HepG2 (cell line): ENCODE data around the gene PPP2R5D. TPM values are rescaled to one million over a fixed set of nuclear protein-coding genes. Genes with fewer than 3 reads are reported as not detected.

Experiments used
- ATAC-seq: fragments of 200-7000 bp; cut with Tn5 transposase; 3 replicates; pipeline ENCODE4 v1.9.1; 2020; ENCODE audit warnings: mild to moderate bottlenecking, moderate library complexity
- BruUV-seq: library from RNA; stranded (reverse); fragments of 400-500 nt; replicated peaks from 2 replicates; lab custom pipeline; 2021; lab: Mats Ljungman, UMichigan
- CTCF ChIA-PET: fragments of 300-600 bp; formaldehyde crosslinking; extraction: SDS; loops from one replicate; lab custom pipeline; 2021; ENCODE audit warnings: low total read pairs, inconsistent platforms, low intra/inter-chr PET ratio; lab: Yijun Ruan, JAX
- POLR2A ChIA-PET: fragments of 350-600 bp; sonication (Branson Sonifier 250); formaldehyde crosslinking; loops from one replicate; lab custom pipeline; 2020; ENCODE audit warnings: antibody characterized with exemption, inconsistent platforms; lab: Yijun Ruan, JAX
- DNase-seq: peaks from one replicate; pipeline ENCODE4 v3.0.0-alpha.2; 2015; ENCODE audit warnings: low spot score
- FAIRE-seq: peaks from 3 replicates; lab custom pipeline; 2011; peaks lifted over from hg19 to GRCh38; lab: Jason Lieb, UNC
- H2AFZ ChIP-seq: one replicate; pipeline ENCODE4 v1.6.1; 2011; ENCODE audit warnings: low read length, inconsistent platforms
- H3K27ac ChIP-seq: fragments of 300-600 bp; 3 replicates; pipeline ENCODE4 v1.8.0; 2011; ENCODE audit warnings: mixed run types, mild to moderate bottlenecking, mixed read lengths, low read length, inconsistent platforms; ENCODE audit not compliant: insufficient read depth; ENCODE audit errors: extremely low read length
- H3K27me3 ChIP-seq, 2 experiments: fragments of 200-600 bp in 1 of 2; 2 replicates in 1 of 2; 3 replicates in 1 of 2; pipeline versions ENCODE4 v1.6.0 to v1.8.0; 2011; ENCODE audit warnings: low read length in 2 of 2, mild to moderate bottlenecking in 2 of 2, moderate library complexity in 2 of 2, inconsistent platforms in 1 of 2; ENCODE audit not compliant: insufficient read depth in 2 of 2, control insufficient read depth in 1 of 2
- H3K36me3 ChIP-seq, 2 experiments: fragments of 200-600 bp in 1 of 2; replicated peaks in 1 of 2; 2 replicates in 1 of 2; 3 replicates in 1 of 2; pipeline versions ENCODE4 v1.5.1 to v1.8.0; 2011; ENCODE audit warnings: low read length in 2 of 2, inconsistent platforms in 1 of 2; ENCODE audit not compliant: insufficient read depth in 2 of 2, control insufficient read depth in 1 of 2
- H3K4me1 ChIP-seq: 2 replicates; pipeline ENCODE4 v1.5.1; 2012; ENCODE audit warnings: low read length, inconsistent platforms; ENCODE audit not compliant: insufficient read depth
- H3K4me2 ChIP-seq: 2 replicates; pipeline ENCODE4 v1.6.0; 2011; ENCODE audit warnings: low read depth, low read length, inconsistent platforms
- H3K4me3 ChIP-seq, 3 experiments: fragments of 200-600 bp in 1 of 3; sonication (generic), shearing (Covaris generic) in 1 of 3; replicated peaks in 1 of 3; 2 replicates each; pipeline ENCODE4 v1.5.1; 2011 to 2016; ENCODE audit warnings: low read length in 3 of 3, inconsistent platforms in 2 of 3, low read depth in 2 of 3, mild to moderate bottlenecking in 2 of 3, control low read depth in 1 of 3, mixed read lengths in 1 of 3; ENCODE audit not compliant: insufficient read depth in 1 of 3
- H3K79me2 ChIP-seq: one replicate; pipeline ENCODE4 v1.6.1; 2011; ENCODE audit warnings: low read length, inconsistent platforms; ENCODE audit not compliant: insufficient read depth
- H3K9ac ChIP-seq: 2 replicates; pipeline ENCODE4 v1.6.0; 2011; ENCODE audit warnings: mild to moderate bottlenecking, low read depth, low read length, inconsistent platforms; ENCODE audit not compliant: insufficient read depth
- H3K9me3 ChIP-seq: 2 replicates; pipeline ENCODE4 v1.5.1; 2012; ENCODE audit warnings: mild to moderate bottlenecking, low read length
- H4K20me1 ChIP-seq: 2 replicates; pipeline ENCODE4 v1.6.0; 2011; ENCODE audit warnings: inconsistent platforms, mild to moderate bottlenecking, low read length, moderate library complexity; ENCODE audit not compliant: insufficient read depth
- ELK4 ChIP-seq: sonication (generic); formaldehyde crosslinking; IDR thresholded peaks from 2 replicates; pipeline ENCODE4 v1.9.0; 2021; ENCODE audit warnings: missing genetic modification reagents, borderline replicate concordance
- GATAD1 ChIP-seq: IDR thresholded peaks from 2 replicates; pipeline ENCODE4 v1.6.1; 2016; ENCODE audit warnings: missing genetic modification reagents, missing compliant biosample characterization
- GLMP ChIP-seq: sonication (generic); formaldehyde crosslinking; IDR thresholded peaks from 2 replicates; pipeline ENCODE4 v1.9.0; 2021; ENCODE audit warnings: missing genetic modification reagents, mild to moderate bottlenecking, borderline replicate concordance
- SMAD1 ChIP-seq: sonication (generic); formaldehyde crosslinking; IDR thresholded peaks from 2 replicates; pipeline ENCODE4 v1.4.0; 2020; ENCODE audit warnings: missing genetic modification reagents, low read depth, mild to moderate bottlenecking, borderline replicate concordance
- SMAD3 ChIP-seq: sonication (generic); formaldehyde crosslinking; IDR thresholded peaks from 2 replicates; pipeline ENCODE4 v1.4.0; 2020; ENCODE audit warnings: missing genetic modification reagents
- SRF ChIP-seq: IDR thresholded peaks from 2 replicates; pipeline ENCODE4 v1.6.1; 2011; ENCODE audit warnings: mild to moderate bottlenecking, low read depth, low read length, moderate library complexity
- TOE1 ChIP-seq: sonication (generic); formaldehyde crosslinking; IDR thresholded peaks from 2 replicates; pipeline ENCODE4 v1.4.0; 2020; ENCODE audit warnings: mild to moderate bottlenecking, missing genetic modification reagents
- TSC22D2 ChIP-seq: sonication (generic); formaldehyde crosslinking; IDR thresholded peaks from 2 replicates; pipeline ENCODE4 v1.5.1; 2020; ENCODE audit warnings: missing genetic modification reagents, mild to moderate bottlenecking, borderline replicate concordance
- ZBTB10 ChIP-seq: sonication (generic); formaldehyde crosslinking; IDR thresholded peaks from 2 replicates; pipeline ENCODE4 v1.4.0; 2020; ENCODE audit warnings: missing genetic modification reagents, borderline replicate concordance
- ZNF121 ChIP-seq: sonication (generic); formaldehyde crosslinking; IDR thresholded peaks from 2 replicates; pipeline ENCODE4 v1.5.0; 2020; ENCODE audit warnings: mild to moderate bottlenecking, missing genetic modification reagents
- ZNF33A ChIP-seq: sonication (generic); formaldehyde crosslinking; IDR thresholded peaks from 2 replicates; pipeline ENCODE4 v1.5.1; 2020; ENCODE audit warnings: missing genetic modification reagents, mild to moderate bottlenecking, moderate library complexity, borderline replicate concordance
- ZNF572 ChIP-seq: sonication (generic); formaldehyde crosslinking; IDR thresholded peaks from 2 replicates; pipeline ENCODE4 v1.5.1; 2020; ENCODE audit warnings: mild to moderate bottlenecking, missing genetic modification reagents
- ZNF709 ChIP-seq: sonication (generic); formaldehyde crosslinking; IDR thresholded peaks from 2 replicates; pipeline ENCODE4 v1.5.0; 2020; ENCODE audit warnings: mild to moderate bottlenecking, missing genetic modification reagents
- ZNF83 ChIP-seq: sonication (generic); formaldehyde crosslinking; IDR thresholded peaks from 2 replicates; pipeline ENCODE4 v1.4.0; 2020; ENCODE audit warnings: missing genetic modification reagents, mild to moderate bottlenecking, borderline replicate concordance
- WGBS: methylation state at CpG from one replicate; pipeline ENCODE4 v1.1.6; 2017; ENCODE audit warnings: low lambda C conversion rate; 5-methylcytosine and 5-hydroxymethylcytosine counted together
- in situ Hi-C: cut with HindIII; loops from 2 replicates; pipeline ENCODE4 v1.10.0; 2017; ENCODE audit warnings: low pct_unique_long_range_greater_than_20kb; ENCODE audit not compliant: extremely low pct_ligation_motif_present
- intact Hi-C: fragments of 100-400 bp; cut with micrococcal nuclease; formaldehyde crosslinking; loops from one replicate; pipeline ENCODE4 v1.10.0; 2022; ENCODE audit not compliant: unreplicated experiment
- polyA plus RNA-seq, 8 experiments: library from polyadenylated mRNA; depleted of rRNA in 3 of 8; stranded (reverse) in 7 of 8; unstranded in 1 of 8; fragments of >200 nt; fragmentation: Illumina TruSeq in 4 of 8; extraction: Trizol in 4 of 8; gene quantifications; 2 replicates each; pipeline versions ENCODE4 v1.2.1 to v1.2.3, GENCODE V29; 2011 to 2016; ENCODE audit warnings: low read depth in 4 of 8, missing spikeins in 1 of 8, mixed read lengths in 1 of 8; ENCODE audit not compliant: insufficient read depth in 1 of 8
- total RNA-seq, 5 experiments: library from RNA; depleted of rRNA; stranded (reverse); fragments of >200 nt; fragmentation: Illumina TruSeq; extraction: Trizol; gene quantifications; 2 replicates each; pipeline ENCODE4 v1.2.3, GENCODE V29; 2016; ENCODE audit warnings: low read depth in 1 of 5

The PPP2R5D gene
- total and polyA plus RNA-seq, 2 of the 13 experiments (the other 11 are each of a cell fraction or from before 2014, with no cell fraction given): 53.7 to 60.4 TPM

GRCh38 chr6:42974919-42975505, 9.4 kb upstream of the PPP2R5D start:
- Histone ChIP-seq H3K4me1 (peaks cover 46% of the 10 kb centered on the region), H4K20me1 (no peaks in the 10 kb centered on the region), H3K9me3 (no peaks in the 10 kb centered on the region), H3K9ac (no peak overlapping the region), H3K27me3 (no peaks in the 10 kb centered on the region; a peak in 1 of 5 replicates), H3K79me2 (peaks cover 10% of the 10 kb centered on the region), H3K4me2 (no peak overlapping the region), H3K4me3 (no peak overlapping the region), H3K27ac (no peak overlapping the region), H3K36me3 (no peaks in the 10 kb centered on the region), H2AFZ (no peak overlapping the region)
- ChIA-PET POLR2A (interaction anchor here (0.9 to 3.0 kb wide), 4 partner anchors 9 to 46 kb away, joined by 3 to 17 read pairs (median 4); partner anchors contain the start of genes CNPY3, GNMT, KLHDC3 and MEA1), CTCF (no interaction called here)
- no TSS peak for BruUV-seq
- DNase-seq (no peak), FAIRE-seq (no peak), ATAC-seq (no peak)
- in situ Hi-C loops: no loop called here
- 89% methylated on average over 5 of the region's 5 CpGs for WGBS
- intact Hi-C loops: no loop called here
- TF ChIP-seq GLMP (CRISPR knock-in tag) (no peak), ZNF709 (CRISPR knock-in tag) (no peak), ZNF572 (CRISPR knock-in tag) (no peak), SMAD1 (no peak), SRF (no peak), SMAD3 (no peak), TOE1 (CRISPR knock-in tag) (no peak), ZBTB10 (CRISPR knock-in tag) (no peak), ZNF121 (CRISPR knock-in tag) (no peak), ZNF33A (no peak), GATAD1 (CRISPR knock-in tag) (no peak), ELK4 (no peak), TSC22D2 (no peak), ZNF83 (CRISPR knock-in tag) (no peak)
